ENCODE results near the gene PEBP1. TPM values are rescaled to one million over a fixed set of nuclear protein-coding genes. Genes with fewer than 3 reads are reported as not detected.

The PEBP1 gene
- total RNA-seq, 3 donors from 2014 or later: 122 to 212 (median 189) TPM

DNA sequence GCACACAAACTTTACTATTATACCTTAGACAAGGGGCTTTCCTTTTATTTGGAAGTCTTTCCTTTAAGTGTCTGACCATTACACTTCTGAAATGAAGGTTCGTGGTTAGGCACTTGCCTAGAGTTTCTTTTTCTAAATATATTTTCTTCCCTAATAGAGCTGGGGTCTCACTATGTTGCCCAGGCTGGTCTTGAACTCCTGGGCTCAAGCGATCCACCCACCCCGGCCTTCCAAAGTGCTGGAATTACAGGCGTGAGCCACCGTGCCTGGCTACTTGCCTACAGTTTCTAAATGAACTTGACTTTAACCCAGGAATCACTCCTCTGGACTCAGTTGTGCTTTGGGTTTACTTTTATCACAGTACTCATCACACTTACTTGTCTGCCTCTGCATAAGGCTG is 57.6 kb downstream of the PEBP1 start:
- no peaks in the 10 kb centered on the region for H3K36me3 ChIP-seq (ENCODE audit: low read depth)
- no peaks in the 10 kb centered on the region for H3K9me3 ChIP-seq
- DNase-seq (no peak), ATAC-seq (no peak)
- intact Hi-C loops (cut with DNase I, micrococcal nuclease): no loop called here
- TF ChIP-seq, protein P1, sequence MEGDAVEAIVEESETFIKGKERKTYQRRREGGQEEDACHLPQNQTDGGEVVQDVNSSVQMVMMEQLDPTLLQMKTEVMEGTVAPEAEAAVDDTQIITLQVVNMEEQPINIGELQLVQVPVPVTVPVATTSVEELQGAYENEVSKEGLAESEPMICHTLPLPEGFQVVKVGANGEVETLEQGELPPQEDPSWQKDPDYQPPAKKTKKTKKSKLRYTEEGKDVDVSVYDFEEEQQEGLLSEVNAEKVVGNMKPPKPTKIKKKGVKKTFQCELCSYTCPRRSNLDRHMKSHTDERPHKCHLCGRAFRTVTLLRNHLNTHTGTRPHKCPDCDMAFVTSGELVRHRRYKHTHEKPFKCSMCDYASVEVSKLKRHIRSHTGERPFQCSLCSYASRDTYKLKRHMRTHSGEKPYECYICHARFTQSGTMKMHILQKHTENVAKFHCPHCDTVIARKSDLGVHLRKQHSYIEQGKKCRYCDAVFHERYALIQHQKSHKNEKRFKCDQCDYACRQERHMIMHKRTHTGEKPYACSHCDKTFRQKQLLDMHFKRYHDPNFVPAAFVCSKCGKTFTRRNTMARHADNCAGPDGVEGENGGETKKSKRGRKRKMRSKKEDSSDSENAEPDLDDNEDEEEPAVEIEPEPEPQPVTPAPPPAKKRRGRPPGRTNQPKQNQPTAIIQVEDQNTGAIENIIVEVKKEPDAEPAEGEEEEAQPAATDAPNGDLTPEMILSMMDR (IDR thresholded peaks at IDR 0.05): no peak
- H3K4me1 ChIP-seq (ENCODE audit: low read depth): no peaks in the 10 kb centered on the region
- H3K4me3 ChIP-seq: no peak overlapping the region

DNA sequence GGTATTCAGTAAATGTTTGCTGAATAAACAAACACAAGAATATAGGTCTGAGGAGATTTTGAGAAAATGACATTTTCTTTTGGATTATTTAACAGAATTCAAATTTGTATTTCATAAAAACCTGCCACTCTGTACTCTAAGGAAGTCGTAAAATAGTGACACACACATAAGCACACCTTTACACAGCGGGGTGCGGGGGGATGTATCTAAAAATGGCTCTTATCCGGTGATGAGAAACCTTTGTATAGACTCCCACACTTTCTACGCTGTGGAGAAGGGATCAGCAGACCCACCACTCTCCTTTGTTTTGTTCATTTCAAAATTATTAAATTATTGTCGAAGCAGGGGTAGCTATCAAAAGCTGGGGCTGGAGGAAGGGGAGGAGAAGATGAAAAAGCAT is 58.0 kb downstream of the PEBP1 start:
- Histone ChIP-seq H3K36me3 (ENCODE audit: low read depth) (no peaks in the 10 kb centered on the region), H3K9me3 (no peaks in the 10 kb centered on the region), H3K4me3 (no peak overlapping the region), H3K4me1 (ENCODE audit: low read depth) (no peaks in the 10 kb centered on the region)
- intact Hi-C loops (cut with DNase I, micrococcal nuclease): no loop called here
- DNase-seq (no peak), ATAC-seq (no peak)
- TF ChIP-seq, protein P1 (IDR thresholded peaks at IDR 0.05): no peak

Other genes with a start within 250 kb of the PEBP1 start
- 1 to 10 TPM; 1.4 to 2.8 (median 2.5) TPM for gene KSR2, start 167.1 kb upstream of the PEBP1 start, total RNA-seq
- gene RFC5, start 119.4 kb upstream of the PEBP1 start, total RNA-seq: 10 to 100 TPM in 2 of 3 donors, 1 to 10 TPM in 1; 9.8 to 14.7 (median 14.0) TPM
- gene WSB2, start 74.9 kb upstream of the PEBP1 start, total RNA-seq: 100 to 1,000 TPM; 103 to 159 (median 119) TPM
- gene VSIG10, start 32.1 kb upstream of the PEBP1 start, total RNA-seq: 100 to 1,000 TPM in 1 of 3 donors, 10 to 100 TPM in 2; 56.2 to 131 (median 68.7) TPM
- gene TAOK3, start 236.8 kb downstream of the PEBP1 start, total RNA-seq: 10 to 100 TPM; 49.5 to 72.3 (median 52.8) TPM
- 10 to 100 TPM; 35.2 to 56.4 (median 50.9) TPM for gene SUDS3, start 240.4 kb downstream of the PEBP1 start, total RNA-seq

All from mucosa of descending colon (tissue), 3 donors.